Activated CD4-positive, CD25-positive, alpha-beta regulatory T cell treated with anti-CD3 and anti-CD28 coated beads, Interleukin-2, amount 50 U/mL, for 72 hours (primary cell): ENCODE data around the gene RBBP6.
"Not testable (repeated sequence)": the region's sequence is repeated elsewhere in the genome, so short reads cannot be mapped to it uniquely, and the experiment has no call there.

ENCODE experiments used
- DNase-seq: peaks from one replicate; pipeline ENCODE4 v3.0.0; 2021

Gene RBBP6

GRCh38 chr16:24539295-24539849 lies at the start of gene RBBP6:
Gene RBBP6 (plus strand): TSS chr16:24539566. CDS start chr16:24540627, 1,061 bp downstream.
- peak; percentile 95 for DNase-seq

DNA sequence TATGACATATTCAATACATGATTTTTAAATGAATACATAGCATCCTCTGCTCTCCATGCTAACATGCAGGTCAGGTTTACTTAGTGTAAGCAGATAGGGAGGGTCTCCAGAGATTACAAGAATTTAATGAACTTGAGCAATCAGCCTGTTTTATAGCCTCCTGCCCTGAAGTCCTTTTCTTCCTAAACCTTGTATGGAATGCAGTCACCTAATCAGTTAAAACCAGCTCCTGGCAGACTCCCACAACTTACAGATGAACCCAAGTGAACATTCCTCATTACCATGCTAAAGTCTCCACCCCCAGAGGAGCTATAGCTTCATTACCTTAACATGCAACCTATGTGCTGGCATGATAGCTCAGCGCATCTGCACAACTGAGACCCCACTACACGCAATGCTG lies 48.5 kb upstream of the RBBP6 start:
- no peak for DNase-seq

GRCh38 chr16:24491731-24492130 lies 47.6 kb upstream of the RBBP6 start:
- no peak for DNase-seq

DNA sequence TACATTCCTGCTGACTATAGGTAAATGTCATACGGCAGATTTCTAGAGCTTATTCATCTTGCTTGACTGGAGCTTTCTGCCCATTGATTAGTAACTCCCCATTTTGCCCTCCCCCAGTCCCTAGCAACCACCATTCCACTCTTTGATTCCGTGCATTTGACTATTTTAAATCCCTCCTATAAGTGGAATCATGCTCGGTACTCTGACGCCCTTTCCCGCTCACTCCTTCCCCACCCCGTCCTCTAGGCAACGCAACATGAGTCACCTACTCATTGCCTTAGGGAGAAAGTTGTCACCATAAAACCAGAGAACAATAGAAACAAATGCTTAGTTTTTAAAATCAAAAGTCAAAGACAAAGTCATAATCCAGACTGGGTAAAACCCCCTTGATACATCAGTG lies 45.5 kb upstream of the RBBP6 start:
- no peak for DNase-seq

GRCh38 chr16:24495207-24495606 lies 44.2 kb upstream of the RBBP6 start:
- DNase-seq, result not testable (repeated sequence)

DNA sequence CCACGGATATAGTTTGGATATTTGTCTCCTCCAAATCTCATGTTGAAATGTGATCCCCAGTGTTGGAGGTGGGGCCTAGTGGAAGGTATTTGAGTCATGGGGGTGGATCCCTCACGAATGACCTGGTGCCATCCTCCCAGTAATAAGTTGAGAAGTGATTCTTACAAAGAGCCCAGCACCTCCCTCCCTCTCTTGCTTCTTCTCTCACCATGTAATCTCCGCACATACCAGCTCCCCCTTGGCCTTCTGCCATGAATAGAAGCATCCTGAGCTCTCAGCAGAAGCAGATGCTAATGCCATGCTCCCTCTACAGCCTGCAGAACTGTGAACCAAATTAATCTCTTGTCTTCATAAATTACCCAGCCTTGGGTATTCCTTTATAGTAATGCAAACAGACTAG lies 41.9 kb upstream of the RBBP6 start:
- DNase-seq, result no peak

DNA sequence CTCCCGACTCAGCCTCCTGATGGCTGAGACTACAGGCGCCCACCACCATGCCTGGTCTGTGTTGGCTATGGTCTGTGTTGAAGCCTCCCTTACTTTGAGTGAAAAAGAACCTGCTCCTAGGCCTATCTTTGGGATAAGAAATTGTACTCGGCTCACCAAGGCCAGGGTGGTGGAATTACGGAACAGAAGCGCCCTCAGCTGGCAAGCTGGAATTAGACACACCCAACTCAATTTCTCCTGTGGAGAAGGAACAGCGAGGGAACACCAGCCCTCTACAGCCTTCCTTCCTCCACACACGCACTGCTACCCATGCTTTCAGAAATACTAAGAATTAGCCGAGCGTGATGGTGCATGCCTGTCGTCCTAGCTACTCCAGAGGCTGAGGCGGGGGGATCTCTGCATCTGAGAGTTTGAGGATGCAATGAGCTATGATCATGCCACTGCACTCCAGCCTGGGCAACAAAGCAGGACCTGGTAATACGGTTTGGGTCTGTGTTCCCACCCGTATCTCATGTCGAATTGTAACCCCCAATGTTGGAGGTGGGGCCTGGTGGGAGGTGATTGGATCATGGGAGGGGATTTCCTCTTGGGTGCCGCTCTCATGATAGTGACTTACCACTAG lies 40.1 kb upstream of the RBBP6 start:
- no peak for DNase-seq

- DNase-seq, result peak; percentile 45
Observed at GRCh38 chr16:24504472-24505345, 34.7 kb upstream of the RBBP6 start.

- DNase-seq, result no peak
Observed at GRCh38 chr16:24505959-24506358, 33.4 kb upstream of the RBBP6 start.

DNA sequence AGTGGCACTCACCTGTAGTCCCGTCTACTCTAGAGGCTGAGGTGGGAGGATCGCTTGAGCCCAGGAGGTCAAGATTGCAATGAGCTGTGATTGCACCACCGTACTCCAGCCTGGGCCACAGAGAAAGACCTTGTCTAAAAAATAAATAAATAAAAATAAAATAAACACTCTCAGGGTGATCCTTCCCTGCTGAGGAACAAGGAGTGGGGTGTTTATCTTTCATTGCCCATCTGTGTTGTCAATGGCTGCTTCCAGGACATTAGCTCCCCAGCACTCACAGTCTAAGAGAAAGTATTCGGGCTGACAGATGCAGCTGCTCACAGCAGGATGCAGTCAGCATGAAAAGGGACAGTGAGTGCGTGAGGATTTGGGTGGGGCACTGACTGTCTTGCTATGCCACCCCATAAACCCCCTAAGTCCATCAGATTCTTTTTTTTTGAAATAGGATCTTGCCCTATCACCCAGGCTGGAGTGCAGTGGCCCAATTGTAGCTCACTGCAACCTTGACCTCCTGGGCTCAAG lies 31.3 kb upstream of the RBBP6 start:
- no peak for DNase-seq

- no peak for DNase-seq
Observed at GRCh38 chr16:24508614-24509013, 30.8 kb upstream of the RBBP6 start.

GRCh38 chr16:24509536-24509935 lies 29.8 kb upstream of the RBBP6 start:
- DNase-seq, result no peak

- DNase-seq, result no peak
Observed at GRCh38 chr16:24511174-24511573, 28.2 kb upstream of the RBBP6 start.

GRCh38 chr16:24511792-24512191 lies 27.6 kb upstream of the RBBP6 start:
- no peak for DNase-seq

GRCh38 chr16:24514096-24514495 lies 25.3 kb upstream of the RBBP6 start:
- DNase-seq, result no peak

DNA sequence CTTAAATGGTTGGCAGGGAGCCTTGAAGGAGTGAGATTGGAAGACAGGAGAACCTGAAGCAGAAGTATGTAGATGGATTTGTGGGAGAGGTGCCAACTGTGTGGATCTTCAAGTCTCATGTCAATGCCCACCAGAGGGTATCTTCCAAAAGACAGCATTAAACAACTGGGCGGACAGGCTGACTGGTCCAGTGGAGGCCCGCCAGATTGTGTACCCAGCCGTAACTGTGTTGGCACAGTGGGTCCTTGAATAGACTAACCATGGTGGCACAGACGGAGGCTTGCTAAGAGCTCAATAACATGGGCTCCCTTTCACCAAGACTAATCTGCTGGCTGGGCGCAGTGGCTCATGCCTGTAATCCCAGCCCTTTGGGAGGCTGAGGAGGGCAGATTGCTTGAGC lies 24.2 kb upstream of the RBBP6 start:
- DNase-seq, result no peak

DNA sequence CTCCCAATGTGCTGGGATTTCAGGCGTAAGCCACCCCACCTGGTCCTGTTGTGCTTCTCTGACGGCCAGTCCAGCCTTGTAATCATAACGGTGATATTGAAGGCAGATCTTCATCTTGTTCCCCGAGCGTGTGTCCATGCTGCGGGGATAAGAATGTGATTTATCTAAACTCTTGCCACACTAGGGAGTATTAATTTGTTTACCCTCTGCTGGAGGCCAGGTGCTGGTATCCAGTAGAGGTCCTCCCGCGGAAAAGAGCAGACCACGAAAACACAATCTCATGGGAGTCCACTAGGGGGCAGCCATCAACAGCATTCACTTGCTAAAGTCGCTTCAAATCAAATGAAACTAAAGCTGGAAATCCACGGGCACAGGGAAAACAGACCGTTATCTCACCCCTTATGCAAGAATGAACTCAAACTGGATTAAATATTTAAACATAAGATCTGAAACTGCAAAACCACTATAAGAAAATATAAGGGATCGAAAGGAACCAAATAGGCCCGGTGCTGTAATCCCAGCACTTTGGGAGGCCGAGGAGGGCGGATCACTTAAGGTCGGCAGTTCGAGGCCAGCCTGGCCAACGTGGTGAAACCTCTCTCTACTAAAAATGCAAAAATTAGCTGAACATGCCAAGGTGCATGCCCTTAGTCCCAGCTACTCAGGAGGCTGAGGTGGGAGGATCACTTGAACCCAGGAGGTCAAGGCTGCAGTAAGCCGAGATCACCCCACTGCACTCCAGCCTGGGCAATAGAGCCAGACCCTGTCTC lies 22.3 kb upstream of the RBBP6 start:
- peak; percentile 74 for DNase-seq

- DNase-seq, result no peak
Observed at GRCh38 chr16:24518498-24518897, 20.9 kb upstream of the RBBP6 start.

DNA sequence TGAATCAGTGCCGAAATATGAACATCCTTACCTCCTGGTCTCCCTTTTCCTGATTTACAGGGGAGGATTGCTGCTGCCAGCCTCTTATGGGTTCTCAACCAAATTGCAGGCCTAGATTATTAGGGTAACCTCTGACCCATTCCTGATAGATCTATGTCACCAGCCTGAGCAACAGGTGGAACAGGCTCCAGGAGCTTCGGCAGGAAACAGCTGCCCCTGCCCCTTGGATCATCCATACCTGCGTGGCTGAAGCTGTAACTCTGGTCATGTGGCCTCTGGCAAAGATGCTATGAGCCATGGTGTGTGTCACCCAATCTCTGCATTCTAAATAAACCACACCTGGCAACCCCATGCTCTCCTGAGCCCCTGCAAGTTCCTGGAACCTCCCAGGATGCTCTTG lies 18.4 kb upstream of the RBBP6 start:
- no peak for DNase-seq

DNA sequence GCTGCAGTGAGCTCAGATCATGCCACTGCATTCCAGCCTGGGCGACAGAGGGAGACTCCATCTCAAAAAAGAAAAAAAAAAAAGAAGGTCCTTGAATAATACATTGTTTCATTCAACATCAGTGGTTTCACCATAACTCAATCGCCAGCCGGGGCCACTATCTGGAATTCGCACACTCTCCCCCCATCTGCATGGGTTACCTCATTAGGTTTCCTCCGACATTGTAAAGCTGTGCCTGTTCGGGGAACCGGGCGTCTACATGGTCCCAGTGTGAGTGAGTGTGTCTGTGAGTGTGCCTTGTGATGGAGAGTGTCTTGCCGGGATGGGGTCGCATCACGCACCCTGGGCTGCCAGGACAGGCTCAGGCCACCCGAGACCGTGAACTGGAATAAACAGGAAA lies 16.6 kb upstream of the RBBP6 start:
- DNase-seq, result no peak

- no peak for DNase-seq
Observed at GRCh38 chr16:24523569-24523968, 15.8 kb upstream of the RBBP6 start.

GRCh38 chr16:24524855-24525677 lies 14.3 kb upstream of the RBBP6 start:
- DNase-seq, result no peak
